IPS-18c (cell line): Measurements from ENCODE around the gene CCDC137.
"Not testable (repeated sequence)": the region's sequence is repeated elsewhere in the genome, so short reads cannot be mapped to it uniquely, and the experiment has no call there.

Experiments used
- H3K4me3 ChIP-seq: 2 replicates; pipeline ENCODE4 v1.7.0; 2013; ENCODE audit warnings: low read depth, mild to moderate bottlenecking, low read length, moderate library complexity; ENCODE audit not compliant: insufficient read depth
- H3K9me3 ChIP-seq: one replicate; pipeline ENCODE4 v1.6.1; 2013; ENCODE audit warnings: mild to moderate bottlenecking, low read length, moderate library complexity; ENCODE audit not compliant: control insufficient read depth, insufficient read depth

The CCDC137 gene, protein sequence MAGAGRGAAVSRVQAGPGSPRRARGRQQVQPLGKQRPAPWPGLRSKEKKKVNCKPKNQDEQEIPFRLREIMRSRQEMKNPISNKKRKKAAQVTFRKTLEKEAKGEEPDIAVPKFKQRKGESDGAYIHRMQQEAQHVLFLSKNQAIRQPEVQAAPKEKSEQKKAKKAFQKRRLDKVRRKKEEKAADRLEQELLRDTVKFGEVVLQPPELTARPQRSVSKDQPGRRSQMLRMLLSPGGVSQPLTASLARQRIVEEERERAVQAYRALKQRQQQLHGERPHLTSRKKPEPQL

GRCh38 chr17:81666342-81667191, at the start of gene CCDC137, which contains the start of gene OXLD1:
Gene CCDC137, plus strand, starts transcription at chr17:81666737. Its CDS starts 30 bp downstream, at chr17:81666767.
Gene OXLD1, minus strand, starts transcription at chr17:81666605. Its CDS starts 28 bp downstream, at chr17:81666577.
- Histone ChIP-seq H3K4me3 (peak within 1 kb of the TSS; percentile 91), H3K9me3 (peaks cover 5% of the 10 kb centered on the region)

DNA sequence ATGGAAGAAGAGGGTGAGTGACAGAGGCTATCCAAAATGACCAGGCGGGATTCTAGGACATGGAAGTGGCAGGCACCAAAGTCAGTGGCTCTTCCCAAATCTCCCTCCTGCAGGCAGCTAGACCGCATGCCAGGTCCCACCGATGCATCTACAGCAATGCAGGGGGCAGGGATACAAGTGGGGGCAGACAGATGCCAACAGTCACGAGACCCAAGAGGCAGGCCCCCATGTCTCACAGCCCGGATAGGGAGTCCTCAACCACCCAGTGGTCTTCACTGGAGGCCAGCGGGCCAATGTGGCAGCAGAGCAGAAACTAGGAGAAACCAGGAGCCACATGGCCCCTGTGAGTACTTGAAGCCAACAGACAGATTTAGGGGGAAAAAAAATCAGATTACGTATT, 49.7 kb upstream of the CCDC137 start:
- Histone ChIP-seq H3K4me3 (no peak overlapping the region), H3K9me3 (peaks cover 3% of the 10 kb centered on the region)

- H3K9me3 ChIP-seq, H3K4me3 ChIP-seq: not testable (repeated sequence)
Observed at GRCh38 chr17:81618307-81618706, 48.2 kb upstream of the CCDC137 start.

DNA sequence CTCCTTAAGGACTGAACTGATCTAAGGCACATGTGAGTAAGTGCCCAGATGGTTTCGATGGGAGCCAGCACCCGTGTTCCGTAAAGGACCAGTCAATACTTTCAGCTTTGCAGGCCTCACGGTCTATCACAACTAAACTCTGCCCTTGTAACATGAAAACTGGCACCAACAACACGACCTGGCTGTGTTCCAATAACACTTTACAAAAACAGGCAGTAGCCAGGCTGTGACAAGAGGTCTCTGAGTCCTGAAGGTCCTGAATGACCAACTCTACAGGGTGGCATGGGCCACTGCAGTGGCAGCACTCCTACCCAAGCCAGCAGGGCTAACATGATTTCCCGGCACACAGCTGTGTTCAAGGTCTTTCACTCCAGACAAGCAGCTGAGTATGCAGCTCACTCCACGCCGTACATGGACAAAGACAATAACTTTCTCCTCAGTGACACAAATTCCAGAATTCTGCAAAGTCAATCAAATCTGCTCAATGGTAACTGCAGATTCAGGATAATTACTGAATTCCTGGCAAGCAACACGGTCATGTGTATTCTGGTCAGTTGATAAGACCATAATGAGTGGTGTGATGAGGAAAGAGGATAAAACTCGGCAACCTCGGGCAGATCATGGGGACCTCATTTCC, 44.9 kb upstream of the CCDC137 start:
- no peaks in the 10 kb centered on the region for H3K9me3 ChIP-seq
- H3K4me3 ChIP-seq = no peak overlapping the region

GRCh38 chr17:81630274-81630673, 36.3 kb upstream of the CCDC137 start:
- Histone ChIP-seq H3K9me3 (no peaks in the 10 kb centered on the region), H3K4me3 (no peak overlapping the region)

- no peaks in the 10 kb centered on the region for H3K9me3 ChIP-seq
Observed at GRCh38 chr17:81631482-81631881, 35.1 kb upstream of the CCDC137 start.

DNA sequence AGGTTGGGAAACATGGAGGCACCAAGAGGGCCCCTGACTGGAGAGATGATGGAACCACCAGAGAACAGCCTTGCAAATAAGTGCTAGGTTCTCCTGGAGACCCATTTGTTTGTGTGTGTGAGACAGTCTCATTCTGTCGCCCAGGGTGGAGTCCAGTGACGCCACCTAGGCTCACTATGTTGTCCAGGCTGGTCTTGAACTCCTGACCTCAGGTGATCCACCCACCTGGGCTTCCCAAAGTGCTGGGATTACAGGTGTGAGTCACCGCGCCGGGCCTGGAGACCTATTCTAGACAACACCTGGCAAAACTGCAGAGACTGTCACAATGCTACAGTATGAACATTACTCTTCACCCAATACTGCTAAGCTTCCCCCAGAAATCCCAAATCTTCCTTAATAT, 31.1 kb upstream of the CCDC137 start:
- Histone ChIP-seq H3K4me3 (no peak overlapping the region; the same call in 1 of the 2 replicates), H3K9me3 (no peaks in the 10 kb centered on the region)

More at GRCh38 chr17:81631482-81631881, 35.1 kb upstream of the CCDC137 start:
- no peak overlapping the region for H3K4me3 ChIP-seq

- Histone ChIP-seq H3K9me3 (no peaks in the 10 kb centered on the region), H3K4me3 (peak overlapping the region; percentile 96)
Observed at GRCh38 chr17:81635973-81636504, 30.5 kb upstream of the CCDC137 start.

- H3K9me3 ChIP-seq = no peaks in the 10 kb centered on the region
- peak within 1 kb of the TSS; percentile 96 for H3K4me3 ChIP-seq
Observed at GRCh38 chr17:81636505-81637288, 29.8 kb upstream of the CCDC137 start, which contains the start of the genes NPLOC4 and TSPAN10. Gene NPLOC4, minus strand, starts transcription at chr17:81637112. Its CDS starts 182 bp downstream, at chr17:81636930. Gene TSPAN10, plus strand, starts transcription at chr17:81637196. Its CDS starts 5,217 bp downstream, at chr17:81642413.

GRCh38 chr17:81638683-81639082, 27.9 kb upstream of the CCDC137 start:
- Histone ChIP-seq H3K9me3 (no peaks in the 10 kb centered on the region), H3K4me3 (no peak overlapping the region)

- H3K9me3 ChIP-seq = no peaks in the 10 kb centered on the region
- no peak overlapping the region for H3K4me3 ChIP-seq
Observed at GRCh38 chr17:81640011-81640410, 26.5 kb upstream of the CCDC137 start.

DNA sequence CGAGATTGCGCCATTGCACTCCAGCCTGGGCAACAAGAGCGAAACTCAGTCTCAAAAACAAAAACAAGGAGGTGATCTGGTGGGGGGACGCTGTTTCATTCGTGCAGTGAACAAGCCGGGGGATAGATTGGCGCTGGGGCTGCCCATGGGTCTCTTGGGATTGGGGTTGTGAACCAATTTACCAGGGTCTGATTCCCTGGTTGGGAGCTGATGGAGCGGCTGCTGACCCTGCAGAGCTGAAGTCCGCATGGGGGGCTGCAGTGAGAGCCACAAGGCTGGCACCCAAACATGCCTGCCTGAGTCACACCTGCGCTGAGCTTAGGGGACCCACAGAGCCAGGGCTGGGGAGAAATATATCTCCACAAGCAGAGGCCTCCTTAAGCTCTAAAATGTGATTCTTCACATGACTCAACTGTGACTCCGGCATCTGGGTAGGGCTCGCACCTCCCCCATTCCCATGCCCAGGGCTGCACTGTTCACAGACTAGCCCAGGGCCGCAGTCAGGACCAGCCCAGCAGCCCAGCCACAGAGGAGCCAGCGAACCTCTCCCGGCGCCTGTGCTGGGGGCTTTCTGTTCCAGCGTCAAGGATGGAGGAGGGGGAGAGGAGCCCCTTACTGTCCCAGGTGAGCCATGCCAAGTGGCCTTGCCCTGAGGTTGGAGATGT, 24.6 kb upstream of the CCDC137 start:
- no peak overlapping the region for H3K4me3 ChIP-seq

DNA sequence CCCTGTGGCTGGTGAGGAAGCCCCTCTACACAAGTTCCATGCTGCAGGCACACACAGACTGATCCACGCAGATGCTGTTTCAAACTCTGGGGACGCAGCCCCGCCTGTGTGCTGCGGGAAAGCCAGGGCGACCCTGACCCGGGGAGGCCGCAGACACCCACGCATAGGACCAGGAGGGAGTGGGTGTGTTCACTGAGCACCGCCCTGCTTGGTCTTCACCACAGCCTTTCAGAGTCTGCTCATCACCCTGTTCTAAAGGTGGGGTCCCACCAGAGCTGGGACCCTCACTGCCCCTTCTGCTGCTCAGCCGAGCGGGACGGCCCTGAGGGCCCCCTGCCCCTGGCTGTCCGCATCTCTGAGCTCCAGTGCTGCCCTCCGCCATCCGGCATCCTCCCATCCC, 22.0 kb upstream of the CCDC137 start:
- no peaks in the 10 kb centered on the region for H3K9me3 ChIP-seq
- H3K4me3 ChIP-seq = no peak overlapping the region

More for the DNA sequence above, 24.6 kb upstream of the CCDC137 start:
- H3K9me3 ChIP-seq = no peaks in the 10 kb centered on the region

- no peak overlapping the region for H3K4me3 ChIP-seq
- no peaks in the 10 kb centered on the region for H3K9me3 ChIP-seq
Observed at GRCh38 chr17:81644976-81645952, 21.3 kb upstream of the CCDC137 start.
